HG03095 (cell line): ENCODE data around the gene FBXW10B.
"Not testable (repeated sequence)": the region's sequence is repeated elsewhere in the genome, so short reads cannot be mapped to it uniquely, and the experiment has no call there.

Source experiments
- ATAC-seq: cut with Tn5 transposase; IDR thresholded peaks from one replicate; pipeline ENCODE4 v1.9.1; 2021; ENCODE audit warnings: moderate library complexity; ENCODE audit not compliant: unreplicated experiment

FBXW10B gene, protein sequence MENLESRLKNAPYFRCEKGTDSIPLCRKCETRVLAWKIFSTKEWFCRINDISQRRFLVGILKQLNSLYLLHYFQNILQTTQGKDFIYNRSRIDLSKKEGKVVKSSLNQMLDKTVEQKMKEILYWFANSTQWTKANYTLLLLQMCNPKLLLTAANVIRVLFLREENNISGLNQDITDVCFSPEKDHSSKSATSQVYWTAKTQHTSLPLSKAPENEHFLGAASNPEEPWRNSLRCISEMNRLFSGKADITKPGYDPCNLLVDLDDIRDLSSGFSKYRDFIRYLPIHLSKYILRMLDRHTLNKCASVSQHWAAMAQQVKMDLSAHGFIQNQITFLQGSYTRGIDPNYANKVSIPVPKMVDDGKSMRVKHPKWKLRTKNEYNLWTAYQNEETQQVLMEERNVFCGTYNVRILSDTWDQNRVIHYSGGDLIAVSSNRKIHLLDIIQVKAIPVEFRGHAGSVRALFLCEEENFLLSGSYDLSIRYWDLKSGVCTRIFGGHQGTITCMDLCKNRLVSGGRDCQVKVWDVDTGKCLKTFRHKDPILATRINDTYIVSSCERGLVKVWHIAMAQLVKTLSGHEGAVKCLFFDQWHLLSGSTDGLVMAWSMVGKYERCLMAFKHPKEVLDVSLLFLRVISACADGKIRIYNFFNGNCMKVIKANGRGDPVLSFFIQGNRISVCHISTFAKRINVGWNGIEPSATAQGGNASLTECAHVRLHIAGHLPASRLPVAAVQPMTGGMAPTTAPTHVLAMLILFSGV

DNA sequence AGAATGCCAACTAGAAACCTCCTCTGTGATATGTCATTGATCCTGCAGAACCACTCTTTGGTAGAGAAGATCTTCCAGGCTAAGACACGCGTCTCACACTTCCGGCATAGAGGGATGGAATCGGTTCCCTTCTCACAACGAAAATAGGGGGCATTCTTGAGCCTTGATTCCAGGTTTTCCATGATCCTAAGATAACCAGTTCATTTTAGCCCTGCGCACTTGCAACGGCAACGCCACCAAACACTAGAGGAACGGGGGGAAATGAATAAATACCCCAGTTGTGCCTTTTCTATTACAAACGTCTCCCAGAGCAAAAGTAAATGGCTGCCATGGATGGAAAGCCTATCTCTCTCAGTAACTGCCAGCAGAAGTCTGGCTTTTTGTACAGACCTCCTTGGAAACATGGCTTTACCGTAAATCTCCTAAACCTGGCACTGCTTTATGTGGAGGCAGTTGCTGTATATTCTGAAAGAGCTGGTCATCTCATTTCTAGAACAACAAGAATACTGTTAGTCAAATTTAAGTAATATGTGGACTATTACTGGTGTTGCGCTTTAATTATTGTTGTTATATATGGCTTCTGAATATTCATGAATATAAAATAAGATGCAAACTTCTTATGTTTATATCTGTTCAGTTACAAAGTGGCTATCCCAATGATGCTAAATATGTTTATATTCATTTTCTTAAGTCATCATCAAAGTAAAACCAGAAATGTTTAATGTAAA, at the start of gene FBXW10B:
Gene FBXW10B (minus strand): TSS at position 374 of the 728 bp plus-strand sequence. CDS start 192 bp downstream, at position 182.
- not testable (repeated sequence) for ATAC-seq

DNA sequence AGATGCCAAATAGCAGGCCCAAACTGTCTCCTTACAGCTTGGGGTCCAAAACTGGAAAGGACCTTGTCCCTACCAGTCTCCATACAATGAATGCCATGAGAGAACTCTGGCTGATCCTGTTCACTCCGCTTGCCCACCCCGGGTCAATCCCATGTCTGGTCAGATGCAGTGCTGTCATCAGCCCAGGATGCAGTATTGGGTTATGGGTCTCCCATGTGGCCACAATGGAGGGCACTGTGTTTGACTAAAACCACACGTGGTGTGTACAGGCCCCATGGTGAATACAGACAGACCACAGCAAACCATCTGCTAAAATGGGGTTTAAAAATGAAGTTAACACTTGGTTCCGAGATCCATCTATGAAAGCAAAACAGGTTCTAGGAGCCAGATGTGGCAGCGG, 44.2 kb upstream of the FBXW10B start:
- ATAC-seq, result no peak

DNA sequence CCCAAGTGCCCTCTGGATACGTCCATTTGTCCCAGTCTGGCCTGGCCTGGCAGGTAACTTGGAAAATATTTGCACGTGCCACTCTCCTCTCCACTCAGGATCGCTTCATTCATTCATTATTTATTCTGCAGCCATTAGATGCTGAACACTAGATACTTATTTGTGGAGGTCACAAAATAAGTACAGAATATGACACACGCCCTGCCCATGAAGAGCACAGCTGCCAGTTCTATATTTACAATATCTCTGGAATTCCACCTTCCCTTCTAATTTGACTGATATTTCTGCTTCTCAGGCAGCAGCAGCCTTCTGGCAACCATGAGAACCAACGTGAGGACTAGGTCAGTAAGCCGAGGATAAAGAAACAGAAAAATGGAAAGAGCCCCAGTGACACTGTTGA, 43.7 kb upstream of the FBXW10B start:
- ATAC-seq, result no peak

DNA sequence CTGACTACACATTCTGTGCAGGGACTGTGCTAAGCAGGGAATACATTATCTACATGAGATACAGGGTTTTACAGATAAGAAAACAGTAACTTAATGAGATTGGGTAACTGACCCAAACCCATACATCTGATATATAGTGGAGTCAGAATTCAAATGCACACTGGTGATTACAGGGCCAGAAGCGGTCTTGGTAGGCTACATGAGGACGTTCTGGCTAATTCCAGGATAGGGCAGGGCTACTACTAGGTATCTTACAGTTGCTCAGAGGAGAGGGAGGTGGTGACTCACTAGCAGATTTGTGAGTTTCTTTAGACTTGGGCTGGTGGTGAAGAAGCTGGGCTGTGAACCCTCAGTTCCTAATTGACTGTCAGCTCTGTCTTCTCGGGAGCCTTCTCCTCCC, 43.2 kb upstream of the FBXW10B start:
- ATAC-seq, result no peak

DNA sequence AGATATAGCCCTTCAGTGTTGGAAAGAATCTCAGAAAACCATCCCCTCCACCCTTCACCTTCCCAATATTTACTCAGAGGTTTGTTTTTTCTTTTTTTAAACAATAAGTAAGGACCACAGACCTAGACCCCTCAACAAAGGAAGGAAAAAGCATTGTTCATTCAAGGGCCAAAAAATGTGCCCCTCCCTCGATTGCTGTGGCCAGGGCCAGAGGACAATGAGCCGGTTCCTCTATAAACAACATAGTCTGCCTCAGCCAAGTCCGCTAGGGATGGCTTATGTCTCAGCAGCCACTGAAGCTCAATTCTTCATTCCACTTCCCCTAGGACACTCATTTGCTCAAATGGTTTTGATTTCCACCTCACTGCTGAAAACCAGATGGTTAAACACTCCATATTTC, 40.6 kb upstream of the FBXW10B start:
- ATAC-seq, result no peak

DNA sequence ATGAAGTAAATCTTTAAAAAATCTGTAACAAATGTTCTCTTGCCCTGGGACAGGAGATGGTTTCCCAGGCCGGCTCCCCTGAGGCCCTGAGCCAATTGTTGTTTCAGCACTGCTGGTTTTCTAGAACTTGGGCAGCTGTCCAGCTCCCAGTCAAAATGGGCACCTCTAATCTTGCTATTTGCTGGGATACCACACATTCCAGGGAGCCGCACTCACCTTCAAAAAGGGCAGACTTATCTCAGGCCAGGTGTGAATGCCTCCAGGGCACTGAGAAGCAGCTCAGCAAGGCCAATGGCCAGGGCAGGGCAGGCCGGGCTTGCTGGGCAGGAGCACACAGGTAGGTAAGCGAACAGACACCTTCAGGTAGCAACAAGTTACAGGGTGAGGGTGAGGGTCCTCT, 40.2 kb upstream of the FBXW10B start:
- ATAC-seq, result no peak

DNA sequence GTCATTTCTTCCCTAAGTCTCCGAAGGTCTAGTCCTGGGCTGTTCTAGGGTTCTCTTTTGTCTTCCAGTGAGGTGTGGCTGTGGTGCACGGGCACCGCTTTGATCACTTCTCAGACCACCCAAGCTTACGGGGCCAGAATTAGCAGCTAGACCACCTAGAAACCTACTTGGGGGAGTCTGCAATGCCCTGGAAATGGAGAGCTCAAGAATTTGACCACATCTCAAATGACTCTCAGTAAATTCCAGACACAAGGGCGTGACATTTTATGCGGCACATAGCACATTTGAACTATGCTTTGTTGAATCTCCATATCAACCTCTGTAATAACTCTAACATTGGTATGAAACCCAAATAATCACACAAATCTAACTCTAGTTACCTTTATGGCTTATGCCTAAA, 39.7 kb upstream of the FBXW10B start:
- ATAC-seq, result no peak

DNA sequence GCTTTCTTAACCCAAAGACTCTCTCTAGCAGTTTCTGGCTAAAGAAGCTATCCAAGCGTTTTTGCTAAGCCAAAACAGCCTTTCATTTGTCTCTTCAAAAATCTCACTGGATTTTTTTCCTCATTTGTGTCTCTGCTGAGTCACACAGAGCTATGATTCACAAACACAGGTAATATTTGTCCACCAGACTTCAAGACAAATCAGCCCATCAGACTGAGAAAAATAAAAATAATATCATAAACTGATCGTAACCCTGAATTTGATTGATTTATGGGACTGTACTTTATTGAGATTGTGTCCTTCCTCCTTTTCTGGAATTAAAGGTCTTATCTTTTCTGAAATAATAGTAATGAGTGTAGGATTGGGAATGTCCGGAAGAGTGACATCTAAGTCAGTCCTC, 38.8 kb upstream of the FBXW10B start:
- no peak for ATAC-seq

DNA sequence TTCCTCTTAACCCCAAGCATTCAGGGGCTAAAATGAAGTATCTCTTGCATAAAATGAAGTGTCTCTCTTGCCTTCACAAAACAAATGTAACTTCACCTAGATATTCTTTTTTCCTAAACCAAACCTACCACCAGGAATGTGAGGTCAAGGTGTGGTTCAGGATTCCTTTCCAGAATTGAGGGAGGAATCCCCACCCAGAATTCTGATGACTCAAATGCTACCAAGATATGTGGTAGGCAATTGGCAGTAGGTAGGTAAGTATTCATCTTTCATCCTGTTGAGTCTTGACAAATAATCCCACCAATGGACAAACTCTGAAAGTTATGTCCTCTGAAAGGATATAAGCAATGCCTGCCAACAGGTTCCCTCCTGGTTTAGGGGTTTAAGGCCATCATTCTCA, 38.4 kb upstream of the FBXW10B start:
- no peak for ATAC-seq

DNA sequence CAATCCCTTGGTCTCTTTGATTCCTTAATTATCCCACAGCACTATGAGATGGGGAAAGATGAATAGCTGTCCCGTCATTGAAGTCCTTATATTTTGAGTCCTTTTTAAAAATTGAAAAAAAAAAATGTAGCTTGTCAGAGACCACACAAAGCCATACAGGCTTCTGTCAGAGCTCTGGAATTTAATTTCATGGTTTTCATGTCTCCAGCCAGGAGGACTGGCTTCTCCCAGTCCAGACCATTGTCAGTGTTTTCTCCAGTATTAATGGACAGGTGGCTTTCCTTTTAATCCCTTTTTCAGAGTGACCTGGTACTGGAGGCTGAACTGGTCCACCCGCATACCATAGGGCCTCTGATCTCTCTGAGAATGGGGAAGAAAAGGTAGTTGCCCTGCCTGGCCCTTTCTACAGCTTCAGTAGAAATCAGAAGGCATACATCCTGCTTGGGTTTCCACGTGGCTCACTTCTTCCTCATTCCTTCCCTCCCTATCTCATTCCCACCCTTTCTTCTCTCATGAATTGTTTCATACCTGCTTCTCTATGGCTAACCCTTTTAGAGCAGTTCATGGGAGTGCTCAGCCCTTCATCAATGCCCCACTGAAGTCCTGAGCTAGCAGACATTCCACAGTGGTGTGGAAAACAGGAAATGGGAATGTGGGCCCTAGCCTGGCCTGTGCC, 35.5 kb upstream of the FBXW10B start:
- ATAC-seq, result no peak

DNA sequence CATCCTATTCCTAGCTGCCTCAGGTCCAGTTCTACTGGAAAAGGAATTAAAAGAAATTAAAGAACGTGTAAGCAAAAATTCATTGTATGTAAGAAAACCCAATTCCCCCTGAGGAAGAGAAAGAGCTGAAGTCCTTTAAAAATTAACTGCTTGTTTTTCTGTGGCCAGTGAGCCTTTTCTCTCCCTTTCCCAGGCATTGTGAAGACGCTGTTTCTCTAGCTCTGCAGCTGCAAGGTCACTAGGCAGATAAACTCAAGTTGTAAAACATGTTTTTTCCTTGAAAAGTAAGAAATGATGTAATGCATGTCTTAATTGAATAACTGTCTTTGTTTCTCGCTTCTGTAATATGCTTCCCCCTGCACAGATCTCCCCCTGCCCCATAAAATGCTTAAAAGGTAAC, 34.9 kb upstream of the FBXW10B start:
- ATAC-seq, result not testable (repeated sequence)

DNA sequence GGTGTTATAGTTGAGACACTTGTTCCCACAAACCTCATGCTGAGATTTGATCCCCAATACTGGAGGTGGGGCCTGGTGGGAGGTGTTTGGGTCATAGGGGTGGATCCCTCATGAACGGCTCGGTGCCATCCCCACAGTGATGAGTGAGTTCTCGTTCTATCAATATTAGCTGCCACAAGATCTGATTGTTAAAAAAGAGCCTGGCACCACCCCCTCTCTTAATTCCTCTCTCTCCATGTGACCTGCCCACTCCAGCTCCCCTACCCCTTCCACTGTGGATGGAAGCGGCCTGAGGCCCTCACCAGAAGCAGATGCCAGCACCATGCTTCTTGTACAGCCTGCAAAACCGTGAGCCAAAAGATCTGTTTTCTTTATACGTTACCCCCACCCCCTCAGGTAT, 33.5 kb upstream of the FBXW10B start:
- ATAC-seq, result no peak

DNA sequence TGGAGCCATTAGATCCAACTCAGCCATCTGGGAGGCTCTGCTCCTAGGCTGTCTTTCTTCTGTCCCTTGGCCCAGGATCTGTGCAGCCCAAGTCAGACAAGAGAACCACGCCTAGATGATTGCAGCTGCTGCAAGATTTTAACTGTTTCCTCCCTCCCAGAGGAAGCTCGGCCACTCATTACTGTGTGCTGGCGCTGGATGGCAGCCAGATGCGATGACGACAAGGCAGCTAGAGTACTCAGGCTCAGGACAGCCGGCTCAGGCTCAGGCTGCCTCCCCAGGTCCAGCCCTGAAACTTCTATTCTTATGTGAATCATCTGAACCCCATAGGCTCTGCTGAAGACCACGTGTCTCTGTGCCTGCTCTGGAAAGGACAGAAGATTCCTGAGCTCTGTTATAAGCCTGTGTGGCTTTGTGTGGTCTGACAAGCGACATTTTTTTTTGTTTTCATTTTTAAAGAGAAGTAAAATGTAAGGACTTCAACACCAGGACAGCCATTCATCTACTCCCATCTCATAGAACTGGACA, 32.1 kb upstream of the FBXW10B start:
- ATAC-seq, result peak; percentile 79

DNA sequence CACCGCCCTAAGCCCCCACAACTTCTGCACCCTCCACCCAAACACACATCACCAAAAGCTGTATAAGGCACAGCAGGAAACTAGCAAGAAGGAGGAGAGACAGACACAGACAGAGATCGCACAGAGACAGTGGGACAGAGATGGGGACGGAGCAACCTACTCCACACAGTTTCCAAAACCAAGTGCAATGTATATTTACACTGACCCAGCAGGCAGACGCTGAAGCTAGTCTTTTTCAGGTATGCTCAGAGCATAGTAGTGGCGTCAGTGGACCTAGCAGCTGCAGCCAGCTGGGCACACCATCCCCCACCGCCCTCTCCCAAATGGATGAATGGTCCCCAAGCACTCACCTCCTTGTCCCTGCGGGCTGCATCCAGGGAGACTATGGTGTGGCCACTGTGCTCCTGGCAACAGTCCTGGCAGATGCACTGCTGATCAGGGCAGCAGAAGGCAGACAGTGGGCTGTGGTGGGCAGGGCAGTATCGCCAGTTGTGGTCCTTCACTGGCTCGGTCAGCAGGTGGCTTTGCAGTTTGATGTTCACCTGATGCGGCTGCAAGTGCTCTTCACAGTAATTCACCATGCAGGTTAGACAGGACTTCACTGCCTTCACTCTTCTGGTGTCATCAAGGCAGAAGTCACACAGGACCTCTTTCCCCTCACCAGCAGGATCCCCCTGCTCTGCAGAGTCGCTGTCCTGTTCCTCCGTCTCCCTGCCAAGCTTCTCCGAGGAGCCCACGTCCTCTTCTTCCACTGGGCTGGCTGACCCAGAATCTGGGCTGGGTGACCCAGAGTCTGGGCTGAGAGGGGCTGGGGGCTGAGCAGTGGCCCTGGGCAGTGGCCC, 31.5 kb upstream of the FBXW10B start:
- ATAC-seq, result no peak

DNA sequence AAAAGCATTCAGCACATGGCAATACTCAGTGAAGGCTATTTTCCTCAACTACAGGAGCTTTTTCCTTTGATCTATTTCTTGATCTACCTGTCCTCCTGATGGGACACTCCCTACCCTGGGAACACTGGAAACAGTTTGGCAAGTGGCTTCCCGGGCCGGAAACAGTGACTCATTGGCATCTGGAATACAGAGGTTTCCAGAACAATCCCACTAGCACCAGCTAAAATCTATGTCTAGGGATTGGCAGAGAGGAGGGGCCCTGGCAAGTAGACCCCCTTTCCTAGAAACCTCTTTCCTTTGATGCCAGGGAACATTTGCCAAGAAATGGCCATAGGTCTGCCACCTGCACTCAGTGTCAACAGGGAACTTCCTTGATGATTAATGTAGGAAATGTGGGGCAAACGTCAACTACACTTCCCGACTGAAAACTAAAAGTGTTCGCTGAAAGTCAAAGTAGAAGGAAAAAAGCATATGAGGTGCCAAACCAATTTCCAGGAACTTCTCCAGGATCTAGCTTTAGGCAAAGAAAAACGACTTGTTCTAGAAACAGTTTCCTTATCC, 30.4 kb upstream of the FBXW10B start:
- no peak for ATAC-seq

DNA sequence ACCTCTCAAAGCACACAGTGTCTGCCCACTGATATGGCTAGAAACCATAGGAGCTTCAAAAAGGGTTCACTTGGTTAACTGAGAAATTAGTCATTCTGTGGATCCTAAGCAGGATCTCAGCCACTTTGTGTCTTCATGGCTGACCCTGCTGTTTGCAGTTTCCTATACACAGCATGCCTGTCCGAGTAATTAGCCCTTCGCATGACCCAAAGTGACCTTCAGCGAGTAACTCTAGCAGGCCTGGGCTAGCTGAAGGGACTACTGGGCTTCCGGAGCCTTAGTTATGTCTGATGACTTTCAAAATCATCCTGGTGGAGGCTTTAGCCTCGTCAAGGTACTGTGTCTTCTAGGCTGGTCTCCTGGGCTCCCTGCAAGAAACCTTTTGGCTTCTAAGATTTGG, 28.9 kb upstream of the FBXW10B start:
- no peak for ATAC-seq

DNA sequence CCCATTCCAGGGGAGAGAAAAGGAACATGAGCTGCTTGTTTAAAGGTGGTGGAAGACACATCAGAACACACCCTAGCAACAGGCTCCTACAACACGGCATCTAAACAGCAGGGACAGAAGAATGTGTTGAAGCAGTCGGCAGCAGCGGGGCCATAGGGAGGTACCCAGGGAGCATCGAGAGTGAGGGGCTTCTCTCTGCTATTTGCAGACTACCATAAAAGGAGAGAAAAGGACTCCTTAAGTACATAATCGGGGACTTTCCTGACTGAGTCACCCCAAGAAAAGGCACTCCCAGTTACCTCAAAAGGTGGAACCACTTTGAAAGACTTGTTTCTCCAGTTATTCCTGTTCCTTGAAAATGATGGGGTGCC, 26.4 kb upstream of the FBXW10B start:
- not testable (repeated sequence) for ATAC-seq

DNA sequence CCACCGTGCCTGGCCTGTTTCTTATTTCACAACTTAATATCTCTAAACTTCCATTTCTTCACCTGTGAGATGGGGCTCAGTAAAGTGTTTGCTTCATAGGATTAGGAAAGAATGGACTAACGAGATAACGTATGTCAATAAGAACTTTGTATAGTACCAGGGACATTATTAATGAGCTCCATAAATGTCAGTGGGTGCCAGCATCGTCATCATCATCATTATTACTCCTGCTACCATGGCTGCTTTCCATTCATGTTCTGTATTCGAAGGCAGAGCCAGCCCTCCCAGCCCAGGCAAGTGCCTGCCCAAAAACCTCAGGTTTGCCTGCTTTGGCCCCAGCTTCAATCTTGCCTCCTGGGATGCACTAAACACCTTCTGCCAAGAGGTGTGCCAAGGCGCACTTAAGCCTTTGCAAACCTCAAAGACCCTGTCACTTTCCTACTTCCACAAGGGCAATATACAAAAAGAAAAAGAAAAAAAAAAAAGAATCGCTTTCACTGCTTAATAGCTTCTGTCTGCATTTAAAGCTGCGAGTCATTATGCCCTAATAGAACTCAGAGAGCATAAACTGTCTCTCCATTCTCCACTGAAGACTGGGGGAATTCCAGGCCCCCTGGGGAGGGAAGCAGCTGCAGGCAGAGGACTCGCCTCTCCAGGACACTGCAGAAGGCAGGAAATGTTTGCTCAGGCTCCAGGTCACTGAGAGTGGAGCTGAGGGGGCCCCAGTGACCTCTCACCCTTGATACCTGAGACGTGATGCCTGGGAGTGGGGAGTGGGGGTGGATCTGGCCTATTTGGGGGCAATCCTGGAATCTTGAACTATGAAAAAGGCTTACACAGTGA, 25.8 kb upstream of the FBXW10B start:
- ATAC-seq, result not testable (repeated sequence)
